ENCODE measurements around the gene HAL. TPM values are rescaled to one million over a fixed set of nuclear protein-coding genes. Genes with fewer than 3 reads are reported as not detected.

HAL gene
- total RNA-seq, 2 experiments from 2014 or later: 0.25 TPM

- ChIA-PET CTCF (interaction anchor here (1.0 kb wide), 3 partner anchors 17 to 97 kb away, joined by 3 to 5 read pairs (median 5); no protein-coding TSS in a partner anchor), POLR2A (interaction anchor here (0.9 kb wide), 1 partner anchor 16 kb away, joined by 3 read pairs; no protein-coding TSS in a partner anchor)
- Mint-ChIP-seq H3K4me1 (ENCODE audit: low read depth) (no peaks in the 10 kb centered on the region), H3K9me3 (no peaks in the 10 kb centered on the region), H3K27ac (no peak overlapping the region), H3K4me3 (no peak overlapping the region), H3K27me3 (no peaks in the 10 kb centered on the region), H3K36me3 (ENCODE audit: low read depth) (peaks cover 37% of the 10 kb centered on the region)
- ATAC-seq: no peak
- no peak for DNase-seq
- intact Hi-C loops (cut with micrococcal nuclease): no loop called here
- TF ChIP-seq CTCF (IDR thresholded peaks at IDR 0.05): no peak
Measured at GRCh38 chr12:96014943-96015599, 18.9 kb upstream of the HAL start.

GRCh38 chr12:96007729-96008128 is 11.6 kb upstream of the HAL start:
- peaks cover 40% of the 10 kb centered on the region for H3K36me3 Mint-ChIP-seq (ENCODE audit: low read depth)
- H3K4me1 Mint-ChIP-seq (ENCODE audit: low read depth): no peaks in the 10 kb centered on the region

GRCh38 chr12:96006727-96007126 is 10.6 kb upstream of the HAL start:
- H3K27me3 Mint-ChIP-seq: no peaks in the 10 kb centered on the region
- intact Hi-C loops (cut with micrococcal nuclease): no loop called here
- no peak overlapping the region for H3K27ac Mint-ChIP-seq
- H3K9me3 Mint-ChIP-seq: no peaks in the 10 kb centered on the region
- no peak overlapping the region for H3K4me3 Mint-ChIP-seq
- H3K36me3 Mint-ChIP-seq (ENCODE audit: low read depth): peaks cover 36% of the 10 kb centered on the region
- POLR2A ChIA-PET: no interaction called here
- no peak for TF ChIP-seq CTCF (IDR thresholded peaks at IDR 0.05)
- H3K4me1 Mint-ChIP-seq (ENCODE audit: low read depth): no peaks in the 10 kb centered on the region
- ATAC-seq (no peak), DNase-seq (no peak)
- CTCF ChIA-PET: interaction anchor here (0.7 to 2.4 kb wide), 4 partner anchors 8 to 205 kb away, joined by 3 to 13 read pairs (median 3); no protein-coding TSS in a partner anchor

More at GRCh38 chr12:96007729-96008128, 11.6 kb upstream of the HAL start:
- CTCF ChIA-PET: interaction anchor here (1.1 to 2.4 kb wide), 2 partner anchors 9 to 13 kb away, joined by 3 to 13 read pairs; no protein-coding TSS in a partner anchor
- no peak for TF ChIP-seq CTCF (IDR thresholded peaks at IDR 0.05)
- ATAC-seq (no peak), DNase-seq (no peak)
- no peak overlapping the region for H3K27ac Mint-ChIP-seq
- H3K4me3 Mint-ChIP-seq: no peak overlapping the region
- POLR2A ChIA-PET: interaction anchor here (0.6 kb wide), 1 partner anchor 38 kb away, joined by 3 read pairs; no protein-coding TSS in a partner anchor
- H3K27me3 Mint-ChIP-seq: no peaks in the 10 kb centered on the region
- H3K9me3 Mint-ChIP-seq: no peaks in the 10 kb centered on the region
- intact Hi-C loops (cut with micrococcal nuclease): no loop called here

GRCh38 chr12:96000858-96001257 is 4.7 kb upstream of the HAL start:
- H3K27ac Mint-ChIP-seq: no peak overlapping the region

More at GRCh38 chr12:96000858-96001257, 4.7 kb upstream of the HAL start:
- intact Hi-C loops (cut with micrococcal nuclease): no loop called here
- ChIA-PET POLR2A (no interaction called here), CTCF (interaction anchor here (0.8 to 4.7 kb wide), 2 partner anchors 83 to 103 kb away, joined by 3 to 85 read pairs; no protein-coding TSS in a partner anchor)
- Mint-ChIP-seq H3K4me3 (no peak overlapping the region), H3K9me3 (no peaks in the 10 kb centered on the region), H3K4me1 (ENCODE audit: low read depth) (peaks cover 3% of the 10 kb centered on the region), H3K27me3 (no peaks in the 10 kb centered on the region), H3K36me3 (ENCODE audit: low read depth) (peaks cover 16% of the 10 kb centered on the region)
- no peak for DNase-seq
- no peak for ATAC-seq
- TF ChIP-seq CTCF (IDR thresholded peaks at IDR 0.05): no peak

Measured in activated CD8-positive, alpha-beta T cell treated with anti-CD3 and anti-CD28 coated beads for 36 hours (primary cell).